Tibial nerve (tissue), 4 donors: ENCODE measurements around the gene DPP9.

ENCODE experiments used
- CTCF ChIP-seq, 5 experiments: fragments of 200-600 bp in 3 of 5; fragments of 450-650 bp in 2 of 5; sonication (generic) in 3 of 5; IDR thresholded peaks; one replicate each; pipeline ENCODE4 v1.5.1; 2016 to 2019; ENCODE audit warnings: antibody characterized with exemption in 5 of 5, mild to moderate bottlenecking in 3 of 5, moderate library complexity in 2 of 5
- EP300 ChIP-seq, 2 donors: sonication (generic); formaldehyde crosslinking; IDR thresholded peaks; one replicate each; pipeline ENCODE4 v1.6.1; 2017; ENCODE audit warnings: antibody characterized with exemption in 2 of 2, mild to moderate bottlenecking in 1 of 2
- POLR2A ChIP-seq, 2 donors: fragments of 450-650 bp; IDR thresholded peaks; one replicate each; pipeline ENCODE4 v1.6.1; 2017; ENCODE audit warnings: antibody characterized with exemption in 2 of 2, mild to moderate bottlenecking in 2 of 2, moderate library complexity in 2 of 2

GRCh38 chr19:4654437-4655361 is 68.9 kb downstream of the DPP9 start:
- TF ChIP-seq CTCF (IDR thresholded peaks at IDR 0.05) = no peak
- no peak for TF ChIP-seq POLR2A (IDR thresholded peaks at IDR 0.05)
- TF ChIP-seq EP300 (IDR thresholded peaks at IDR 0.05) = peak in 1 of 2 donors; percentile 36
